D721Med (cell line): ENCODE data around the gene KATNAL2.
"Not testable (repeated sequence)": the region's sequence is repeated elsewhere in the genome, so short reads cannot be mapped to it uniquely, and the experiment has no call there.

Experiments used
- DNase-seq: peaks from one replicate; pipeline ENCODE4 v3.0.0; 2011; ENCODE audit warnings: low spot score; ENCODE audit not compliant: insufficient read length
- FAIRE-seq: peaks from 2 replicates; lab custom pipeline; 2011; peaks lifted over from hg19 to GRCh38; lab: Jason Lieb, UNC
- CTCF ChIP-seq: IDR thresholded peaks from 2 replicates; pipeline ENCODE4 v1.5.1; 2012; ENCODE audit warnings: mild to moderate bottlenecking, control low read depth; ENCODE audit not compliant: insufficient read depth; ENCODE audit errors: missing control alignments

The KATNAL2 gene

GRCh38 chr18:46958209-46958608 lies 40.8 kb downstream of the KATNAL2 start:
- FAIRE-seq (no peak), DNase-seq (no peak)

GRCh38 chr18:46963656-46964578 lies 46.5 kb downstream of the KATNAL2 start:
- not testable (repeated sequence) for FAIRE-seq, DNase-seq

More at GRCh38 chr18:46958209-46958608, 40.8 kb downstream of the KATNAL2 start:
- TF ChIP-seq CTCF = no peak

- not testable (repeated sequence) for DNase-seq, FAIRE-seq
Measured at GRCh38 chr18:46964579-46965293, 47.3 kb downstream of the KATNAL2 start.

- DNase-seq, FAIRE-seq: not testable (repeated sequence)
Measured at GRCh38 chr18:46966266-46966665, 48.9 kb downstream of the KATNAL2 start.

- not testable (repeated sequence) for FAIRE-seq, DNase-seq
Measured at GRCh38 chr18:46969551-46969950, 52.1 kb downstream of the KATNAL2 start.

GRCh38 chr18:47019870-47020269 lies 102.5 kb downstream of the KATNAL2 start:
- not testable (repeated sequence) for FAIRE-seq, DNase-seq

GRCh38 chr18:47020757-47021156 lies 103.4 kb downstream of the KATNAL2 start:
- FAIRE-seq = not testable (repeated sequence)

GRCh38 chr18:47022821-47023220 lies 105.4 kb downstream of the KATNAL2 start:
- not testable (repeated sequence) for DNase-seq, FAIRE-seq

More at GRCh38 chr18:47020757-47021156, 103.4 kb downstream of the KATNAL2 start:
- not testable (repeated sequence) for DNase-seq

- not testable (repeated sequence) for FAIRE-seq, DNase-seq
Measured at GRCh38 chr18:47023769-47024465, 106.5 kb downstream of the KATNAL2 start.

- FAIRE-seq, DNase-seq: not testable (repeated sequence)
Measured at GRCh38 chr18:47025557-47026174, 108.3 kb downstream of the KATNAL2 start.

GRCh38 chr18:47028738-47029137 lies 111.3 kb downstream of the KATNAL2 start:
- DNase-seq, FAIRE-seq: not testable (repeated sequence)

- not testable (repeated sequence) for FAIRE-seq, DNase-seq
Measured at GRCh38 chr18:47029684-47030353, 112.4 kb downstream of the KATNAL2 start.

- FAIRE-seq = not testable (repeated sequence)
Measured at GRCh38 chr18:47030887-47031286, 113.5 kb downstream of the KATNAL2 start.

More at GRCh38 chr18:47030887-47031286, 113.5 kb downstream of the KATNAL2 start:
- DNase-seq = not testable (repeated sequence)
